H1 (cell line): ENCODE measurements around the gene WDR44. TPM values are rescaled to one million over a fixed set of nuclear protein-coding genes. Genes with fewer than 3 reads are reported as not detected.
"Not testable (repeated sequence)": the region's sequence is repeated elsewhere in the genome, so short reads cannot be mapped to it uniquely, and the experiment has no call there.

Experiments used
- CTCF ChIA-PET: fragments of 300-600 bp; sonication (Branson Sonifier 250); formaldehyde crosslinking; loops from one replicate; lab custom pipeline; 2021; ENCODE audit not compliant: partially characterized antibody; lab: Charles Lee
- POLR2A ChIA-PET: fragments of 300-600 bp; sonication (Branson Sonifier 250); formaldehyde crosslinking; loops from one replicate; lab custom pipeline; 2021; ENCODE audit warnings: inconsistent platforms; ENCODE audit not compliant: partially characterized antibody; lab: Charles Lee
- DNase-seq, 2 experiments: peaks; one replicate each; pipeline versions ENCODE4 v3.0.0 to v3.0.0-alpha.2; 2010 to 2022; ENCODE audit warnings: low spot score in 2 of 2, low read depth in 1 of 2, mixed read lengths in 1 of 2
- FAIRE-seq: peaks from 2 replicates; lab custom pipeline; 2011; peaks lifted over from hg19 to GRCh38; lab: Jason Lieb, UNC
- H2AFZ ChIP-seq: 2 replicates; pipeline ENCODE4 v1.8.1; 2012; ENCODE audit warnings: low read length, inconsistent platforms
- H2AK5ac ChIP-seq: 2 replicates; pipeline ENCODE4 v1.6.1; 2013; ENCODE audit warnings: low read depth, low read length
- H2BK120ac ChIP-seq: replicated peaks from 2 replicates; pipeline ENCODE3; 2013; ENCODE audit warnings: low read depth, low read length, inconsistent platforms
- H2BK12ac ChIP-seq: 2 replicates; pipeline ENCODE4 v1.6.1; 2013; ENCODE audit warnings: low read depth, low read length
- H2BK15ac ChIP-seq: 2 replicates; pipeline ENCODE4 v1.6.1; 2013; ENCODE audit warnings: low read length
- H2BK20ac ChIP-seq: 2 replicates; pipeline ENCODE4 v1.6.1; 2013; ENCODE audit warnings: low read length
- H2BK5ac ChIP-seq: 2 replicates; pipeline ENCODE4 v1.6.1; 2013; ENCODE audit warnings: low read depth, low read length
- H3K14ac ChIP-seq: 2 replicates; pipeline ENCODE4 v1.6.1; 2013; ENCODE audit warnings: inconsistent platforms; ENCODE audit not compliant: insufficient read length
- H3K18ac ChIP-seq: 2 replicates; pipeline ENCODE4 v1.6.1; 2013; ENCODE audit warnings: low read length; ENCODE audit errors: extremely low read depth
- H3K23ac ChIP-seq: 2 replicates; pipeline ENCODE4 v1.6.1; 2013; ENCODE audit warnings: inconsistent platforms; ENCODE audit not compliant: insufficient read length
- H3K23me2 ChIP-seq: 2 replicates; pipeline ENCODE4 v1.6.1; 2013; ENCODE audit warnings: low read depth, low read length
- H3K27ac ChIP-seq: 2 replicates; pipeline ENCODE4 v1.6.1; 2011; ENCODE audit warnings: low read depth, low read length, inconsistent platforms
- H3K27me3 ChIP-seq, 4 experiments: replicated peaks in 1 of 4; 1 replicate in 1 of 4; 2 replicates in 3 of 4; pipeline versions ENCODE4 v1.6.1 to v1.8.1; 2011 to 2013; ENCODE audit warnings: low read length in 3 of 4, mild to moderate bottlenecking in 3 of 4, inconsistent platforms in 2 of 4, mixed read lengths in 2 of 4, moderate library complexity in 1 of 4; ENCODE audit not compliant: control insufficient read depth in 3 of 4, insufficient read depth in 3 of 4; ENCODE audit errors: extremely low read depth in 1 of 4
- H3K36me3 ChIP-seq, 4 experiments: 2 replicates each; pipeline versions ENCODE4 v1.6.1 to v1.8.1; 2011 to 2013; ENCODE audit warnings: mild to moderate bottlenecking in 4 of 4, low read length in 3 of 4, moderate library complexity in 2 of 4, control low read depth in 1 of 4, inconsistent platforms in 1 of 4; ENCODE audit not compliant: insufficient read depth in 4 of 4, control insufficient read depth in 2 of 4
- H3K4ac ChIP-seq: replicated peaks from 2 replicates; pipeline ENCODE3; 2013; ENCODE audit warnings: low read length, low read depth, mixed read lengths, inconsistent platforms; ENCODE audit not compliant: insufficient read length
- H3K4me1 ChIP-seq, 4 experiments: replicated peaks in 1 of 4; 1 replicate in 1 of 4; 2 replicates in 3 of 4; pipeline versions ENCODE4 v1.6.1 to v1.8.1; 2011 to 2013; ENCODE audit warnings: low read length in 3 of 4, inconsistent platforms in 2 of 4, mixed read lengths in 1 of 4; ENCODE audit not compliant: insufficient read depth in 4 of 4, control insufficient read depth in 3 of 4
- H3K4me2 ChIP-seq, 2 experiments: 2 replicates each; pipeline versions ENCODE4 v1.6.1 to v1.8.1; 2011 to 2013; ENCODE audit warnings: low read depth in 2 of 2, low read length in 2 of 2, control low read depth in 1 of 2, inconsistent platforms in 1 of 2, mild to moderate bottlenecking in 1 of 2; ENCODE audit not compliant: insufficient read depth in 1 of 2
- H3K4me3 ChIP-seq, 4 experiments: fragments of 200-600, 300-600 bp in 1 of 4; sonication (generic), shearing (Covaris generic), sonication (Bioruptor Twin) in 1 of 4; 2 replicates each; pipeline versions ENCODE4 v1.5.1 to v1.8.1; 2011 to 2016; ENCODE audit warnings: low read length in 4 of 4, low read depth in 3 of 4, control low read depth in 2 of 4, inconsistent platforms in 2 of 4, mild to moderate bottlenecking in 2 of 4, mixed read lengths in 1 of 4, moderate library complexity in 1 of 4; ENCODE audit not compliant: insufficient read depth in 2 of 4; ENCODE audit errors: extremely low read depth in 1 of 4
- H3K56ac ChIP-seq: replicated peaks from 2 replicates; pipeline ENCODE3; 2013; ENCODE audit warnings: low read depth, mild to moderate bottlenecking, mixed read lengths, low read length, inconsistent platforms; ENCODE audit not compliant: insufficient read length
- H3K79me1 ChIP-seq: 2 replicates; pipeline ENCODE4 v1.6.1; 2013; ENCODE audit warnings: low read depth, low read length, control low read depth
- H3K79me2 ChIP-seq, 2 experiments: 2 replicates each; pipeline versions ENCODE4 v1.6.1 to v1.8.1; 2012 to 2013; ENCODE audit warnings: low read length in 2 of 2, mild to moderate bottlenecking in 2 of 2, inconsistent platforms in 1 of 2; ENCODE audit not compliant: insufficient read depth in 2 of 2, control insufficient read depth in 1 of 2
- H3K9ac ChIP-seq, 4 experiments: replicated peaks in 1 of 4; 1 replicate in 1 of 4; 2 replicates in 3 of 4; pipeline versions ENCODE4 v1.6.1 to v1.8.1; 2011 to 2013; ENCODE audit warnings: low read depth in 3 of 4, low read length in 3 of 4, control low read depth in 2 of 4, mild to moderate bottlenecking in 2 of 4, moderate library complexity in 2 of 4, inconsistent platforms in 1 of 4; ENCODE audit errors: extremely low read depth in 1 of 4
- H3K9me3 ChIP-seq, 2 experiments: 2 replicates each; pipeline versions ENCODE4 v1.6.1 to v1.8.1; 2012 to 2013; ENCODE audit warnings: mild to moderate bottlenecking in 2 of 2, moderate library complexity in 2 of 2, control low read depth in 1 of 2, inconsistent platforms in 1 of 2, low read depth in 1 of 2, low read length in 1 of 2, mixed read lengths in 1 of 2; ENCODE audit not compliant: insufficient read depth in 2 of 2
- H4K20me1 ChIP-seq, 2 experiments: replicated peaks in 1 of 2; 2 replicates each; pipeline versions ENCODE3 to v1.8.1; 2011 to 2013; ENCODE audit warnings: inconsistent platforms in 2 of 2, low read length in 2 of 2, mild to moderate bottlenecking in 1 of 2; ENCODE audit not compliant: insufficient read depth in 2 of 2, control insufficient read depth in 1 of 2
- H4K5ac ChIP-seq: 2 replicates; pipeline ENCODE4 v1.6.1; 2013; ENCODE audit warnings: low read length, low read depth, mixed read lengths, inconsistent platforms; ENCODE audit not compliant: insufficient read length
- H4K8ac ChIP-seq: 2 replicates; pipeline ENCODE4 v1.8.0; 2013; ENCODE audit warnings: mild to moderate bottlenecking, moderate library complexity, low read length, inconsistent platforms; ENCODE audit not compliant: insufficient read depth; ENCODE audit errors: extremely low read depth
- H4K91ac ChIP-seq: replicated peaks from 2 replicates; pipeline ENCODE3; 2013; ENCODE audit warnings: low read length, mixed read lengths, inconsistent platforms; ENCODE audit not compliant: insufficient read length
- WGBS, 2 experiments: shearing (Covaris generic) in 1 of 2; methylation state at CpG; one replicate each; pipeline versions ENCODE4 v1.1.6 to v1.1.7; 2013 to 2015; ENCODE audit warnings: low lambda C conversion rate in 2 of 2, mixed read lengths in 2 of 2, inconsistent platforms in 1 of 2, low coverage in 1 of 2, missing lambda C conversion rate in 1 of 2; ENCODE audit not compliant: insufficient replicate concordance in 2 of 2, insufficient coverage in 1 of 2, insufficient read length in 1 of 2; ENCODE audit errors: extremely low coverage in 1 of 2, missing lambda C conversion rate in 1 of 2; 5-methylcytosine and 5-hydroxymethylcytosine counted together
- polyA plus RNA-seq, 7 experiments: library from polyadenylated mRNA; depleted of rRNA in 3 of 7; stranded (reverse) in 5 of 7; unstranded in 2 of 7; fragments of >200 nt in 5 of 7; fragments of 200-250 nt in 2 of 7; gene quantifications; 1 replicate in 5 of 7; 2 replicates in 1 of 7; 4 replicates in 1 of 7; pipeline versions ENCODE4 v1.2.1 to v1.2.3, GENCODE V29; 2011 to 2013; ENCODE audit warnings: missing spikeins in 2 of 7, mixed read lengths in 2 of 7
- total RNA-seq: library from RNA; stranded (reverse); fragmentation: NEBNext Ultra II Directional; extraction: Animal tissue kit (Norgen Biotek cat#: 25700); gene quantifications from 2 replicates; pipeline ENCODE4 v1.2.1, GENCODE V29; 2021

WDR44 gene
- total and polyA plus RNA-seq, 2 of the 8 experiments (the other 6 are each of a cell fraction or from before 2014, with no cell fraction given), result 5.1 to 17.2 TPM

DNA sequence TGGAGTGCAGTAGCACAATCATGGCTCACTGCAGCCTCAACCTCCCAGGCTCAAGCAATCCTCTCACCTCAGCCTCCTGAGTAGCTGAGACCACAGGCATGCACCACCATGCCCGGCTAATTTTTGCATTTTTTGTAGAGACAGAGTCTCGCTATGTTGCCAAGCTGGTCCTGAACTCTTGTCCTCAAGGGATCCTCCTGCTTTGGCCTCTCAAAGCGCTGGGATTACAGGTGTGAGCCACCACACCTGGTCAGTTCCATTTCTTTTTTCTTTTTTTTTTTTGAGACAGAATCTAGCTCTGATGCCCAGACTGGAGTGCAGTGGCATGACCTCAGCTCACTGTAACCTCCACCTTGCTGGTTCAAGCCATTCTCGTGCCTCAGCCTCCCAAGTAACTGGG lies 136.5 kb downstream of the WDR44 start:
- H4K8ac ChIP-seq, H4K91ac ChIP-seq, H3K9ac ChIP-seq, H2BK15ac ChIP-seq, H3K36me3 ChIP-seq, H2AK5ac ChIP-seq, H3K27ac ChIP-seq, H2AFZ ChIP-seq, H2BK12ac ChIP-seq, H2BK5ac ChIP-seq, H3K14ac ChIP-seq, H3K23ac ChIP-seq, H4K20me1 ChIP-seq, H3K4me1 ChIP-seq, H3K4me2 ChIP-seq, H3K79me1 ChIP-seq, H3K9me3 ChIP-seq, H3K4me3 ChIP-seq, H2BK20ac ChIP-seq, POLR2A ChIA-PET, DNase-seq, H2BK120ac ChIP-seq, FAIRE-seq, H3K23me2 ChIP-seq, H4K5ac ChIP-seq, H3K18ac ChIP-seq, H3K27me3 ChIP-seq, H3K4ac ChIP-seq, H3K56ac ChIP-seq, H3K79me2 ChIP-seq: not testable (repeated sequence)
- CTCF ChIA-PET, result interaction anchor here (1.0 to 1.2 kb wide), 3 partner anchors 10 to 119 kb away, joined by 3 to 4 read pairs (median 3); no protein-coding TSS in a partner anchor
- WGBS, 2 experiments, result 89% methylated on average over 1 of the region's 4 CpGs; no CpG with 5 or more reads in 1 of the 2 experiments
